EL (cell line): ENCODE results near the gene KIF5C.

Experiments
- DNase-seq: peaks from one replicate; pipeline ENCODE4 v3.0.0-alpha.2; 2016

The KIF5C gene

GRCh38 chr2:148888003-148888501, 13.0 kb downstream of the KIF5C start:
- no peak for DNase-seq

GRCh38 chr2:148888986-148889385, 14.0 kb downstream of the KIF5C start:
- peak; percentile 28 for DNase-seq

- DNase-seq = no peak
Observed at GRCh38 chr2:148893906-148894305, 18.9 kb downstream of the KIF5C start.

GRCh38 chr2:148896136-148896535, 21.1 kb downstream of the KIF5C start:
- DNase-seq = no peak

GRCh38 chr2:148899638-148900318, 24.8 kb downstream of the KIF5C start:
- DNase-seq = no peak

- no peak for DNase-seq
Observed at GRCh38 chr2:148900350-148900837, 25.4 kb downstream of the KIF5C start.

GRCh38 chr2:148901142-148901541, 26.1 kb downstream of the KIF5C start:
- DNase-seq = no peak

GRCh38 chr2:148902798-148903197, 27.8 kb downstream of the KIF5C start:
- no peak for DNase-seq

- DNase-seq = no peak
Observed at GRCh38 chr2:148903294-148903693, 28.3 kb downstream of the KIF5C start.

GRCh38 chr2:148903979-148904378, 29.0 kb downstream of the KIF5C start:
- DNase-seq = no peak

GRCh38 chr2:148906124-148906523, 31.1 kb downstream of the KIF5C start:
- peak; percentile 66 for DNase-seq

GRCh38 chr2:148907085-148907785, 32.2 kb downstream of the KIF5C start:
- no peak for DNase-seq

GRCh38 chr2:148909114-148909513, 34.1 kb downstream of the KIF5C start:
- DNase-seq = peak; percentile 4

GRCh38 chr2:148913061-148913460, 38.0 kb downstream of the KIF5C start:
- no peak for DNase-seq

GRCh38 chr2:148913492-148913891, 38.5 kb downstream of the KIF5C start:
- no peak for DNase-seq

- DNase-seq = no peak
Observed at GRCh38 chr2:148914463-148914862, 39.4 kb downstream of the KIF5C start.

GRCh38 chr2:148917431-148917830, 42.4 kb downstream of the KIF5C start:
- no peak for DNase-seq

- no peak for DNase-seq
Observed at GRCh38 chr2:148918554-148918953, 43.5 kb downstream of the KIF5C start.

GRCh38 chr2:148920559-148920958, 45.5 kb downstream of the KIF5C start:
- no peak for DNase-seq

- DNase-seq = no peak
Observed at GRCh38 chr2:148922062-148922461, 47.0 kb downstream of the KIF5C start.

- DNase-seq = no peak
Observed at GRCh38 chr2:148922776-148923475, 47.9 kb downstream of the KIF5C start.

GRCh38 chr2:148924514-148925178, 49.6 kb downstream of the KIF5C start:
- no peak for DNase-seq
